HepG2 (cell line): ENCODE data around the gene DNAI2. TPM values are rescaled to one million over a fixed set of nuclear protein-coding genes. Genes with fewer than 3 reads are reported as not detected.

Experiments
- ATAC-seq: fragments of 200-7000 bp; cut with Tn5 transposase; 3 replicates; pipeline ENCODE4 v1.9.1; 2020; ENCODE audit warnings: mild to moderate bottlenecking, moderate library complexity
- BruUV-seq: library from RNA; stranded (reverse); fragments of 400-500 nt; replicated peaks from 2 replicates; lab custom pipeline; 2021; lab: Mats Ljungman, UMichigan
- CTCF ChIA-PET: fragments of 300-600 bp; formaldehyde crosslinking; extraction: SDS; loops from one replicate; lab custom pipeline; 2021; ENCODE audit warnings: low total read pairs, inconsistent platforms, low intra/inter-chr PET ratio; lab: Yijun Ruan, JAX
- POLR2A ChIA-PET: fragments of 350-600 bp; sonication (Branson Sonifier 250); formaldehyde crosslinking; loops from one replicate; lab custom pipeline; 2020; ENCODE audit warnings: antibody characterized with exemption, inconsistent platforms; lab: Yijun Ruan, JAX
- DNase-seq: peaks from one replicate; pipeline ENCODE4 v3.0.0-alpha.2; 2015; ENCODE audit warnings: low spot score
- FAIRE-seq: peaks from 3 replicates; lab custom pipeline; 2011; peaks lifted over from hg19 to GRCh38; lab: Jason Lieb, UNC
- H2AFZ ChIP-seq: one replicate; pipeline ENCODE4 v1.6.1; 2011; ENCODE audit warnings: low read length, inconsistent platforms
- H3K27ac ChIP-seq: fragments of 300-600 bp; 3 replicates; pipeline ENCODE4 v1.8.0; 2011; ENCODE audit warnings: mixed run types, mild to moderate bottlenecking, mixed read lengths, low read length, inconsistent platforms; ENCODE audit not compliant: insufficient read depth; ENCODE audit errors: extremely low read length
- H3K27me3 ChIP-seq, 2 experiments: fragments of 200-600 bp in 1 of 2; 2 replicates in 1 of 2; 3 replicates in 1 of 2; pipeline versions ENCODE4 v1.6.0 to v1.8.0; 2011; ENCODE audit warnings: low read length in 2 of 2, mild to moderate bottlenecking in 2 of 2, moderate library complexity in 2 of 2, inconsistent platforms in 1 of 2; ENCODE audit not compliant: insufficient read depth in 2 of 2, control insufficient read depth in 1 of 2
- H3K36me3 ChIP-seq, 2 experiments: fragments of 200-600 bp in 1 of 2; replicated peaks in 1 of 2; 2 replicates in 1 of 2; 3 replicates in 1 of 2; pipeline versions ENCODE4 v1.5.1 to v1.8.0; 2011; ENCODE audit warnings: low read length in 2 of 2, inconsistent platforms in 1 of 2; ENCODE audit not compliant: insufficient read depth in 2 of 2, control insufficient read depth in 1 of 2
- H3K4me1 ChIP-seq: 2 replicates; pipeline ENCODE4 v1.5.1; 2012; ENCODE audit warnings: low read length, inconsistent platforms; ENCODE audit not compliant: insufficient read depth
- H3K4me2 ChIP-seq: 2 replicates; pipeline ENCODE4 v1.6.0; 2011; ENCODE audit warnings: low read depth, low read length, inconsistent platforms
- H3K4me3 ChIP-seq, 3 experiments: fragments of 200-600 bp in 1 of 3; sonication (generic), shearing (Covaris generic) in 1 of 3; replicated peaks in 1 of 3; 2 replicates each; pipeline ENCODE4 v1.5.1; 2011 to 2016; ENCODE audit warnings: low read length in 3 of 3, inconsistent platforms in 2 of 3, low read depth in 2 of 3, mild to moderate bottlenecking in 2 of 3, control low read depth in 1 of 3, mixed read lengths in 1 of 3; ENCODE audit not compliant: insufficient read depth in 1 of 3
- H3K79me2 ChIP-seq: one replicate; pipeline ENCODE4 v1.6.1; 2011; ENCODE audit warnings: low read length, inconsistent platforms; ENCODE audit not compliant: insufficient read depth
- H3K9ac ChIP-seq: 2 replicates; pipeline ENCODE4 v1.6.0; 2011; ENCODE audit warnings: mild to moderate bottlenecking, low read depth, low read length, inconsistent platforms; ENCODE audit not compliant: insufficient read depth
- H3K9me3 ChIP-seq: 2 replicates; pipeline ENCODE4 v1.5.1; 2012; ENCODE audit warnings: mild to moderate bottlenecking, low read length
- H4K20me1 ChIP-seq: 2 replicates; pipeline ENCODE4 v1.6.0; 2011; ENCODE audit warnings: inconsistent platforms, mild to moderate bottlenecking, low read length, moderate library complexity; ENCODE audit not compliant: insufficient read depth
- ATM ChIP-seq: fragments of 450-650 bp; IDR thresholded peaks from 2 replicates; pipeline ENCODE4 v1.7.1; 2017; ENCODE audit warnings: mild to moderate bottlenecking, borderline replicate concordance
- CBX2 ChIP-seq, 2 experiments: fragments of 200-600 bp in 1 of 2; sonication (generic); formaldehyde crosslinking in 1 of 2; IDR thresholded peaks; 2 replicates each; pipeline versions ENCODE4 v1.7.0 to v1.8.1; 2018 to 2022; ENCODE audit warnings: low read depth in 2 of 2, low read length in 1 of 2, mild to moderate bottlenecking in 1 of 2, missing genetic modification reagents in 1 of 2
- MED13 ChIP-seq: sonication (generic); formaldehyde crosslinking; IDR thresholded peaks from 2 replicates; pipeline ENCODE4 v1.5.0; 2020; ENCODE audit warnings: missing genetic modification reagents
- PHF5A ChIP-seq: IDR thresholded peaks from one replicate; pipeline ENCODE4 v1.6.1; 2018; ENCODE audit warnings: low read depth, missing genetic modification reagents; ENCODE audit not compliant: unreplicated experiment
- RXRA ChIP-seq: sonication (generic); formaldehyde crosslinking; IDR thresholded peaks from 2 replicates; pipeline ENCODE4 v1.5.1; 2020; ENCODE audit warnings: missing genetic modification reagents
- TEAD3 ChIP-seq: optimal IDR thresholded peaks from 2 replicates; pipeline ENCODE3; 2016; ENCODE audit warnings: borderline replicate concordance
- THRA ChIP-seq: sonication (generic); formaldehyde crosslinking; IDR thresholded peaks from 2 replicates; pipeline ENCODE4 v1.4.0; 2020; ENCODE audit warnings: missing genetic modification reagents, borderline replicate concordance
- XRCC5 ChIP-seq: fragments of 200-400 bp; formaldehyde crosslinking; optimal IDR thresholded peaks from 2 replicates; pipeline ENCODE3; 2017; ENCODE audit warnings: mild to moderate bottlenecking, low read length
- ZNF510 ChIP-seq: sonication (generic); formaldehyde crosslinking; IDR thresholded peaks from 2 replicates; pipeline ENCODE4 v1.4.0; 2020; ENCODE audit warnings: low read depth, mild to moderate bottlenecking, missing genetic modification reagents
- ZNF788 ChIP-seq: sonication (generic); formaldehyde crosslinking; IDR thresholded peaks from 2 replicates; pipeline ENCODE4 v1.5.0; 2020; ENCODE audit warnings: mild to moderate bottlenecking, missing genetic modification reagents, borderline replicate concordance
- WGBS: methylation state at CpG from one replicate; pipeline ENCODE4 v1.1.6; 2017; ENCODE audit warnings: low lambda C conversion rate; 5-methylcytosine and 5-hydroxymethylcytosine counted together
- in situ Hi-C: cut with HindIII; loops from 2 replicates; pipeline ENCODE4 v1.10.0; 2017; ENCODE audit warnings: low pct_unique_long_range_greater_than_20kb; ENCODE audit not compliant: extremely low pct_ligation_motif_present
- intact Hi-C: fragments of 100-400 bp; cut with micrococcal nuclease; formaldehyde crosslinking; loops from one replicate; pipeline ENCODE4 v1.10.0; 2022; ENCODE audit not compliant: unreplicated experiment
- polyA plus RNA-seq, 8 experiments: library from polyadenylated mRNA; depleted of rRNA in 3 of 8; stranded (reverse) in 7 of 8; unstranded in 1 of 8; fragments of >200 nt; fragmentation: Illumina TruSeq in 4 of 8; extraction: Trizol in 4 of 8; gene quantifications; 2 replicates each; pipeline versions ENCODE4 v1.2.1 to v1.2.3, GENCODE V29; 2011 to 2016; ENCODE audit warnings: low read depth in 4 of 8, missing spikeins in 1 of 8, mixed read lengths in 1 of 8; ENCODE audit not compliant: insufficient read depth in 1 of 8
- total RNA-seq, 5 experiments: library from RNA; depleted of rRNA; stranded (reverse); fragments of >200 nt; fragmentation: Illumina TruSeq; extraction: Trizol; gene quantifications; 2 replicates each; pipeline ENCODE4 v1.2.3, GENCODE V29; 2016; ENCODE audit warnings: low read depth in 1 of 5
- TF ChIP-seq, protein P1 (sequence below): sonication (generic); formaldehyde crosslinking; IDR thresholded peaks from 2 replicates; pipeline ENCODE4 v1.8.0; 2022; ENCODE audit warnings: missing genetic modification reagents, mild to moderate bottlenecking, moderate library complexity, borderline replicate concordance

Gene DNAI2
- total and polyA plus RNA-seq, 2 of the 13 experiments (the other 11 are each of a cell fraction or from before 2014, with no cell fraction given): not detected

GRCh38 chr17:74361230-74362068, 87.4 kb downstream of the DNAI2 start, which contains the start of gene BTBD17 (continued):
- peak; percentile 25; the same call in 1 of the 2 replicates for TF ChIP-seq RXRA (CRISPR knock-in tag)
- no peak for TF ChIP-seq CBX2 (IDR thresholded peaks at IDR 0.05; ENCODE audit: low read depth, low read length)
- TF ChIP-seq CBX2 (CRISPR knock-in tag; IDR thresholded peaks at IDR 0.05; ENCODE audit: low read depth): no peak
- TF ChIP-seq XRCC5: peak; percentile 87
- TF ChIP-seq THRA (CRISPR knock-in tag): 0 out of 2 replicates have a peak, but pooled peaks have one; percentile 25
- TF ChIP-seq ZNF788 (CRISPR knock-in tag): 0 out of 2 replicates have a peak, but pooled peaks have one; percentile 26
- TF ChIP-seq, all 625 proteins: peak for 27

DNA sequence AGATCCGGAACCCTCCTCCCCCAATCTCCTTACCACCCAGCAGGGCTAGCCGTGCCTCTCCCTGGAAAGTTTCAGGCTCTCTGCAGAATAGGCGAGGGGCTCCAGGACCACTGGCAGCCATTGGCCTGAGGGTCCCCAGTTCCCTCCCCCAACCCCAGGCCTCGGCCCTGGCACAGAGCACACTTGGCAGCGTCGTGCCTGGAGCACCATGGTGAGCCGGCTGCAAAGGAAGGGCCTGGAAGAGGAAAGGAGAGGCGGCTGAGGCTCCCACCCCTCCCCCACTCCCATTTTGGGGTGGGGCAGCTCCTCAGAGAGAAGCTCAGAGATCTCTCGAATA, 88.0 kb downstream of the DNAI2 start:
- no peaks in the 10 kb centered on the region for H3K36me3 ChIP-seq
- CTCF ChIA-PET: interaction anchor here (2.0 kb wide), 1 partner anchor 61 kb away, joined by 10 read pairs; no protein-coding TSS in a partner anchor
- 5% methylated on average over 9 of the region's 9 CpGs for WGBS
- no peak for FAIRE-seq
- DNase-seq: no peak
- H3K9ac ChIP-seq: no peak overlapping the region
- H3K4me1 ChIP-seq: no peaks in the 10 kb centered on the region
- in situ Hi-C loops: no loop called here
- H3K27me3 ChIP-seq: peaks cover 4 to 66% of the 10 kb centered on the region in 2 experiments; a peak in 4 of 5 replicates
- no peak overlapping the region for H2AFZ ChIP-seq
- POLR2A ChIA-PET: no interaction called here
- H4K20me1 ChIP-seq: no peaks in the 10 kb centered on the region
- no TSS peak for BruUV-seq
- H3K4me3 ChIP-seq: no peak overlapping the region
- TF ChIP-seq MED13 (CRISPR knock-in tag): no peak
- no peak for TF ChIP-seq ZNF510
- TF ChIP-seq TEAD3 (CRISPR knock-in tag): no peak
- TF ChIP-seq ATM: no peak
- TF ChIP-seq PHF5A (CRISPR knock-in tag): no peak
- TF ChIP-seq, protein P1, sequence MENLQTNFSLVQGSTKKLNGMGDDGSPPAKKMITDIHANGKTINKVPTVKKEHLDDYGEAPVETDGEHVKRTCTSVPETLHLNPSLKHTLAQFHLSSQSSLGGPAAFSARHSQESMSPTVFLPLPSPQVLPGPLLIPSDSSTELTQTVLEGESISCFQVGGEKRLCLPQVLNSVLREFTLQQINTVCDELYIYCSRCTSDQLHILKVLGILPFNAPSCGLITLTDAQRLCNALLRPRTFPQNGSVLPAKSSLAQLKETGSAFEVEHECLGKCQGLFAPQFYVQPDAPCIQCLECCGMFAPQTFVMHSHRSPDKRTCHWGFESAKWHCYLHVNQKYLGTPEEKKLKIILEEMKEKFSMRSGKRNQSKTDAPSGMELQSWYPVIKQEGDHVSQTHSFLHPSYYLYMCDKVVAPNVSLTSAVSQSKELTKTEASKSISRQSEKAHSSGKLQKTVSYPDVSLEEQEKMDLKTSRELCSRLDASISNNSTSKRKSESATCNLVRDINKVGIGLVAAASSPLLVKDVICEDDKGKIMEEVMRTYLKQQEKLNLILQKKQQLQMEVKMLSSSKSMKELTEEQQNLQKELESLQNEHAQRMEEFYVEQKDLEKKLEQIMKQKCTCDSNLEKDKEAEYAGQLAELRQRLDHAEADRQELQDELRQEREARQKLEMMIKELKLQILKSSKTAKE (CRISPR knock-in tag): no peak
- TF ChIP-seq, all 625 proteins: peak for 0
- H3K79me2 ChIP-seq: no peaks in the 10 kb centered on the region
- no peaks in the 10 kb centered on the region for H3K9me3 ChIP-seq
- H3K4me2 ChIP-seq: no peak overlapping the region
- no peak for ATAC-seq
- intact Hi-C loops: no loop called here
- no peak overlapping the region for H3K27ac ChIP-seq
